ENCODE results near the gene MT1E.
"Not testable (repeated sequence)": the region's sequence is repeated elsewhere in the genome, so short reads cannot be mapped to it uniquely, and the experiment has no call there.

MT1E gene

GRCh38 chr16:56625140-56625942, at the start of gene MT1E:
Gene MT1E, plus strand, starts transcription at chr16:56625781. Its CDS starts 71 bp downstream, at chr16:56625852.
- no peak for DNase-seq (ENCODE audit: low read depth in 2 of 2)

GRCh38 chr16:56576585-56577299, 48.8 kb upstream of the MT1E start:
- DNase-seq (ENCODE audit: low read depth in 2 of 2): peak; percentile 45 to 74

- DNase-seq (ENCODE audit: low read depth in 2 of 2): no peak
Observed at GRCh38 chr16:56577300-56577625, 48.3 kb upstream of the MT1E start.

- DNase-seq (ENCODE audit: low read depth in 2 of 2): no peak
Observed at GRCh38 chr16:56580391-56581048, 45.1 kb upstream of the MT1E start.

- not testable (repeated sequence) for DNase-seq (ENCODE audit: low read depth in 2 of 2)
Observed at GRCh38 chr16:56582911-56583310, 42.7 kb upstream of the MT1E start.

GRCh38 chr16:56583351-56584168, 42.0 kb upstream of the MT1E start:
- DNase-seq (ENCODE audit: low read depth in 2 of 2): no peak

- no peak for DNase-seq (ENCODE audit: low read depth in 2 of 2)
Observed at GRCh38 chr16:56584276-56584675, 41.3 kb upstream of the MT1E start.

- DNase-seq (ENCODE audit: low read depth in 2 of 2): no peak
Observed at GRCh38 chr16:56588781-56589140, 36.8 kb upstream of the MT1E start.

- DNase-seq (ENCODE audit: low read depth in 2 of 2): no peak
Observed at GRCh38 chr16:56589141-56590039, 36.2 kb upstream of the MT1E start, which contains the start of gene MT3. Gene MT3, plus strand, starts transcription at chr16:56589528. Its CDS starts 63 bp downstream, at chr16:56589591.

GRCh38 chr16:56591377-56592060, 34.1 kb upstream of the MT1E start:
- no peak for DNase-seq (ENCODE audit: low read depth in 2 of 2)

GRCh38 chr16:56593573-56594291, 31.8 kb upstream of the MT1E start:
- DNase-seq (ENCODE audit: low read depth in 2 of 2): no peak

- no peak for DNase-seq (ENCODE audit: low read depth in 2 of 2)
Observed at GRCh38 chr16:56594292-56594619, 31.3 kb upstream of the MT1E start.

- DNase-seq (ENCODE audit: low read depth in 2 of 2): no peak
Observed at GRCh38 chr16:56600398-56600999, 25.1 kb upstream of the MT1E start.

GRCh38 chr16:56601325-56601724, 24.3 kb upstream of the MT1E start:
- no peak for DNase-seq (ENCODE audit: low read depth in 2 of 2)

- DNase-seq (ENCODE audit: low read depth in 2 of 2): no peak
Observed at GRCh38 chr16:56603589-56603988, 22.0 kb upstream of the MT1E start.

- DNase-seq (ENCODE audit: low read depth in 2 of 2): no peak
Observed at GRCh38 chr16:56604966-56605365, 20.6 kb upstream of the MT1E start.

- DNase-seq (ENCODE audit: low read depth in 2 of 2): no peak
Observed at GRCh38 chr16:56605475-56605874, 20.1 kb upstream of the MT1E start.

GRCh38 chr16:56606071-56606475, 19.5 kb upstream of the MT1E start:
- no peak for DNase-seq (ENCODE audit: low read depth in 2 of 2)

- DNase-seq (ENCODE audit: low read depth in 2 of 2): no peak
Observed at GRCh38 chr16:56606476-56607108, 19.0 kb upstream of the MT1E start.
